Skeletal muscle cell (primary cell): ENCODE data around the gene GATA2.

Experiments used
- DNase-seq: peaks from one replicate; pipeline ENCODE4 v3.0.0-alpha.2; 2010; ENCODE audit warnings: low read depth
- H3K4me3 ChIP-seq: 2 replicates; pipeline ENCODE4 v1.5.1; 2011; ENCODE audit warnings: low read depth, mild to moderate bottlenecking, control low read depth, low read length, moderate library complexity

The GATA2 gene

DNA sequence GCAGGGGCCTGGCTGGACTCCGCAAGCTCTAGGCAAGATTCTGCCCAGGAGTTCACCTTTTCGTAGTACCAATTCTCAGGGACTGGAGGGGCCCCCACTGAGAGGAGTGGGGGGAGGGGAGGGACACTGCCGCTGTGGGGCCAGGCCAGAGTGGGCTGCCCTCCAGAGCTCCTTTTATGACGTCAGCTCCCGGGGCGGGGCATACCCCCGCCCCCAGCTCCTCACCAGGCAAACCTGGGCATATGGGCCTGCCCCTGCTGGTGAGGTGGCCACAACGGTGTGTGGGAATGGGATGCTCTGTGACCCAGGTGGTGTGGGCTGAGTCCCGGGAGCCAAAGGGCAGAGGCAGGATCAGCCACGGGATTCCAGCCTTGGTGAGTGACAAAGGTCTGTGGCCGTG lies 29.6 kb downstream of the GATA2 start:
- no peak for DNase-seq
- H3K4me3 ChIP-seq = no peak overlapping the region

DNA sequence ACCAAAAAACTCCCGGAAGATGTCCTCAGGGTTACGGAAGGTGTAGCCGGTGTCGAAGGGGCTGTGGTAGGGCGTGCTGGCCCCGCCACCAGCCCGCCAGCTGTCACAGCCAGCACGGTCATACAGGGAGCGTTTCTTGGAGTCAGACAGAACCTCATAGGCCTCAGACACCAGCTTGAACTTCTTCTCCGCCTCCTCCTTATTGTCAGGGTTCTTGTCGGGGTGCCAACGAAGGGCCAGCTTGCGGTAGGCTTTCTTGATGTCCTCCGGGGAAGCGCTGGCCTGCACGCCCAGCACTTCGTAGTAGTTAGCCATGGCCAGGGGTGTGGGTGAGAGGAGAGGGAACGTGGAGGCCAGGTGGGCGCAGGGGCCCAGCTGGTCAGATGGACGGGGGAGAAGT lies 30.1 kb downstream of the GATA2 start:
- no peak overlapping the region for H3K4me3 ChIP-seq
- DNase-seq = no peak

DNA sequence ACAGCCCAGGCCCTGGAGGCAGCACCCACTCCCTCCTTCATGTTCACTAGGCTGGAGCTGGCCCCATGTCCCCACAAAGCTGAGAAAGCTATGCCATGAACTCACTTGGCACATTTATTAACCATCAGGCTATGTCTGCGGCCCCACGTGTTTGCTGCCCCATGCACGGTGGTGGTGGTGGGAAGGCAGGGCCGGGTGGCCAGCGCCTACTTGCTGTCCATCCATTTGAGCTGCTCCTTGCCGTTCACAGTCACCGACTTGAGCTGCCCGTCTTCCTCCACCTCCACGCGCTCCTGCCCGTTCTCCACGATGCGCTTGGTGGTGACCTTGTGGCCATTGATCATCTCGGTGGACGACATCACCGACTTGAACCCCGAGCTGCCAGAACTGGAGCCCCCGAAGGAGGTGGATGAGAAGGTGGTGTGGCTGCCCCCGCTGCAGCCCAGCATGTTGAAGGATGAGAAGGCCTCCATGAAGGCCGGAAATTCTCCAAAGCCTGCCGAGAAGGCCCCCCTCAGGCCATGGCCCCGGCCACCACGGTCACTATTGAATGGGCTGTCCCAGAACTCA lies 30.6 kb downstream of the GATA2 start:
- DNase-seq = no peak

DNA sequence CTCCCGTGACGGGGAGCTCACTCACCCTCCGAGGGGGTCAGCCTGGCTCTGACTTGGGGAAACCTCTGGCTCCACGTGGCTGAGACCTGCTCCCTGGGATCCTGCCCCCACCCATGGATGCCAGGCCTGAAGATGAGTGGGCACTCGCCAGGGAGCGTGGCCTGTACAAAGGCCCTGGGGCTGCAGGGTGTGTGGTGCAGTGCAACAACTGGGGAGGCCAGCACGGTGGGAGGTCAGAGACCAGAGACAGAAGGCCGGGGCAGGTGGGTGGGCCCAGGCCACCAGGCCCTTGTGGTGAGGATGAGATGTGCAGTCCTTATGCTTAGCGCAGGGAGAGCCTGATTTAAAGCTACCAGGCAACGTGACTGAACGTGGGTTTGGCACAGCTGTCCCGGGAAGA lies 31.3 kb downstream of the GATA2 start:
- no peak for DNase-seq
- H3K4me3 ChIP-seq = no peak overlapping the region

More for the DNA sequence above, 30.6 kb downstream of the GATA2 start:
- no peak overlapping the region for H3K4me3 ChIP-seq

DNA sequence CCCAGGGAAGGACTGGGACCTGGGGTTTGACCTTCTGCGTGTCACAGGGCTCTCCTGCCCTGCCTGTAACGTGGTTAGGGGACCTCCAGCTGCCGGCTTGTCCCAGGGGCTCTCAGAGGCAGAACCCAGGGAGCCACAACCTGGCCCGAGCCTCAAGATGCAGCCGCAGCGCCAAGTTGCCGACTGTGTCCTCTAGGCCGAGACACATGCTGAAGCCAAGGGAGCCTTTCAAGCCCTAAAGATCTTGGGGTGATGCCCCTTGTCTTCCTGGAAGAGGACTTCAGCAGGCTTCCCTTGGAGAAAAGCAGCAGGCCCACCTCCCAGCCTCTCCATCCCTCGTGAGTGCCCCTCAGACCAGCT lies 33.6 kb downstream of the GATA2 start:
- DNase-seq = no peak

DNA sequence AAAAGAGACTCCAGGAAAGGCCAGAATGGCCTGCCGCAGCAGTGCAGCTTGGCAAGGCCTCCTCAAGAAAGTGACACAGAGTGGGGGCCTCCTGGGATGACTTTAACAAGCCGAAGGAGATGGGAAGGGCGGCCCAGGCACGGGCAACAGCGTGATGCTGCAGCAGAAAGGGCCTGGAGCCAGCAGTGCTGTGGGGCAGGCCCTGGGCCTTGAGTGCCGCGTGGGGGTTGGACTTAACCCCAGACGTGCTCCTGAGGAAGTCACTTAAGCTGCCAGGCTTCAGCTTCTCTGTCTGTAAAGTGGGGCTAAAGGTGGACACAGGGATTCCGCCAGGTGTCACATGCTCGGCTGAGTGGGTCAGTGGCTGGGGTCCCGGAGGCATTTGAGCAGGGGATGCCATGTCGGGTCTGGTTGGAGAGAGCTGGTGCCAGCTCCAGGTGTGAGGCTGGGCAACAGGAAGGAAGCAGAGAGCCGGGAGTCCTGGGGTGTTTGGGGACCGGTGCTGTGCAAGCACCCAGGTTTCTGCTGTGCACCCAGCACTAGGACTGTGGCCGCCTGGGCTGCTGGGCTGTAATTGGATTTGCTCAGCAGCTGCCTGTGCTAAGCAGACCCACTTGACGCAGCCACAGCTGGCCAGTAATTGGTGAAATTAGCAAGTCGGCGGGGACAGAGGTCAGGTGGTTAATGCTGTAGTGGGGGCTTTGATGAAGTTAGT lies 34.1 kb downstream of the GATA2 start:
- DNase-seq = no peak
- H3K4me3 ChIP-seq = no peak overlapping the region

More for the DNA sequence above, 33.6 kb downstream of the GATA2 start:
- H3K4me3 ChIP-seq = no peak overlapping the region

DNA sequence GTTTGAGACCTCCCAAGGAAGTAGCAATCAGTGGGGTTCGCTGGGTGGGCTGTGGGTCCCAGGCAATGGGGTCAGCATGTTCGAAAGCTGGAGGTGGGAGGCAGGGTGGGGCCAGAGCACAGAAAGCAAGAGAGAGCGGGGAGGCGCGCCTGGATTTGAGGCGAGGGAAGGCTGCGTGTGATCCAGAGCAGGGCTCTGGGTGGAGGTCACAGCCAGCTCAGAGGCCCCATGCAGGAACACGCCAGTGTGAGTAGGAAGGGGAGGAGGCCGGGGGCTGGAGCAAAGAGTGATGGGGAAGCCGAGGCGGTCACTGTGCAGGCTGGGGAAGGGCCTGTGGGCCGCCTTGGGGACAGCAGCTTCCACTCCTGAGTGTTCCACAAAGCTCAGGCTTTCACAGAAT lies 35.1 kb downstream of the GATA2 start:
- DNase-seq = no peak
- H3K4me3 ChIP-seq = no peak overlapping the region

DNA sequence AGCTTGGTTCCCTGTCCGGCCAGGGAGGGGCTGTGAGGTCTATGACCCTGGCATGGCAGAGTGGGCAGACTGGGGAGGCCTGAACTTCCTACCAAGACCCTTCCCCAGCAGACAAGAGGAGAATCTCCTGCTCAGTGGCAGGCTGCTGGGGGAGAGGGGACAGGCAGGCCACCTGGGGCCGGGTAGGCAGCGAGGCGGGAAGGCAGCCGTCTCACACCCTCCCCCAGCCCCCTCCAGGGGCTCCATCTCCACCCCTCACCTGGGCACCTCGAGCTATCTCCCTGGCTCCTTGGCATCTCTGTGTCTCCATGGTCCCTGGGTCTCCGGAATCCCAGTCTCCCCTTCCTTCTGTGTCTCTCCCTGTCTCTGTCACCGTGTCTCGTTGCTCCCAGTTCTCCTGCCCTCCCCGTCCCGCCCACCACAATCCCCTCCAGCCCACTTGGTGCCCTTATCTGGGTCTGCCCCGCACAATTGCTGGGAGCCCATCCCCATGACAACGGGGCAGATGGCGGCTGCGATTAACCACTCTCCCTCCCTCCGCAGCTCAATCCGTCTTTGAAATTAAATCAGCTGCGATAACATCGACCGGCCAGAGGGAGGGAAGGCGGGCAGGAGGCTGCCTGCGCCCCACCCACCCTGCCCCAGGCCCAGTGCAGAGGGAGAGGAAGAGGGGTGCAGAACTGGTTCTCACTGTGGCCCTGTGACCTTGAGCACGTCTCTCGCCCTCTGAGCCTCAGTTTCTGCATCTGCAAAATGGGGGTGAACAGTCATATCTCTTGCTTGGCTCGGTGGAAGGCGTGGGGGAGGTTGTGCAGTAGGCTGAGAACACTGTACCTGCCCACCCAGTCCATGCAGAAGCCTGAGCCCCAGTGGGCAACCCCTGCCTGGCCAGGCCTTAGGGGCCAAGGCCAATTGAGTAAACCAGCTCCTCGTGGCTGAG lies 36.0 kb downstream of the GATA2 start:
- no peak overlapping the region for H3K4me3 ChIP-seq
- DNase-seq = no peak

DNA sequence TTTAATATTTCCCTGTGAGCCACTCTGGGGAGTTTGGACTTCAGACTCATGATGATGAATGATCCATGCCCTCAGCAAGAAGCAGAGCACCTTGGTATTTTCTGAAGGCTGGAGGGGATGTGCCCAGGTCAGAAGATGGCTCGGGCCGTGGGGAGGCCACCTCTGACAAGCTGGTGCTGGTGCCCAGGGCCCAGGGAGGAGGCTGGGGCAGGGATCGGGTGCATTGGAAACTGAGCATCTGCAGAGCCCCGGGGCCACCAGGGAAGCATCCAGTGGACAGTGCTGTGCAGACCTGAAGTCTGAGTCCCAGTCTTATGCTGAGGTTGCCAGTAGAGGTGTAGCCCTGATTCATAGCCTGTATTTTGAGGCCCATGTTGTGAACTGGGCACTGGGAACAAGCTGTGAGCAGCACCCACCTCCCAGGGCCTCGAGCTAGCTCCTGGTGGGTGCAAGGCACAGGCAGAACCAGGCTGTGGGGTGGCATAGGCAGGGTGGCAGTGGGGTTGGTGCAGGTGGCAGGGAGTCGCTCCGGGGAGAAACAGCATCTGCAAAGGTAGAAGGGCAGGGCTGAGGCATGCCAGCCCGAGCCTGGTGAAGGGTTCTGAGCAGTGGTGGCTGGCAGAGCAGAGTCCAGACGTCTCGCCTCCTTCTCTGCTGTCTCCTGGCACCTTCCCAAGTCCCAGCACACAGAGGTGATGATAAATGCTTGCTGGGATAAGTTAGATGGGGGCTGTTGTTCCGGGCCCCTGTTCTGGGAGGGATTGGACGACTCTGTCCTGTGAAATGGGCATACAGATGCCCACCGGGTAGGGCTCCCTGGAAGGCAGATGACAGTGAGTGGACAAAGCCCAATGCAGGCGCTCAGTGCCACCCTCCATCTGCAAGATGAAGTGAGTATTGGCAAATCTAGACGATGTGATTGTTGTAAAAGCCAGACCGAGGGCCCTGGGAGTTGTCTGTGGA lies 36.9 kb downstream of the GATA2 start:
- H3K4me3 ChIP-seq = no peak overlapping the region
- no peak for DNase-seq

DNA sequence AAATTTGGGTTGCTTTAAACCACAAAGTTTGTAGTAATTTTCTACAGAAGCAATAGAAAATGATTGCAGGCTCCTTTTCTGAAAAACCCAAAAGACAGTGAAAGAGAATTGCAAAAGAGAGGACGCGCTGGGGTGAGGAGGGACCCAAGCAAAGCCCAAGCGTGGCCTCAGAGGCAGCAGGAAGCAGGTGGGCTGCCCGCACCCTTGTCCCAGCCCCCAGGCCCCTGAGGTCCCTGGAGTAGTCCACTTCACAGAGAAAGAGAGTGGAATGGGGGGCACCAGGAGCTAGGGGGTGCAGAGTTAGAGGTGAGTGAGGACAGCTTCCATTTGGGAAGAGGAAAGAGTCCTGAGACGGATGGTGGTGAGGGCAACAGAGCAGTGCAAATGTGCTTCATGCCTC lies 37.9 kb downstream of the GATA2 start:
- no peak for DNase-seq
- H3K4me3 ChIP-seq = no peak overlapping the region

DNA sequence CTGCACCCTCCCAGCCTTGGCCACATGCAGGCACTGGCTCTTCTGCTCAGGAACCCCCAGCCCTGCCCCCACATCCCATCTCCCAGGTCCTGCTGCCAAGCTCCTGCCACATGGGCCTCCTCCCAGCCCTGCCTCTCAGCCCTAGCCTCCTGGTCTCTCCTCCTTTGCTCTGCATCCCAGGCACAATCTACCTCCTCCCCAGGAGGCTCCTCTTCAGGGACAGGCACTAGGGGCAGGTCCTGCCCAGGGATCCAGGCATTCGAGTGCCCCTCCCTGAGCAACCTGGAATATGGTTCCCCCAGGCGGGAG lies 38.7 kb downstream of the GATA2 start:
- no peak overlapping the region for H3K4me3 ChIP-seq
- DNase-seq = no peak

DNA sequence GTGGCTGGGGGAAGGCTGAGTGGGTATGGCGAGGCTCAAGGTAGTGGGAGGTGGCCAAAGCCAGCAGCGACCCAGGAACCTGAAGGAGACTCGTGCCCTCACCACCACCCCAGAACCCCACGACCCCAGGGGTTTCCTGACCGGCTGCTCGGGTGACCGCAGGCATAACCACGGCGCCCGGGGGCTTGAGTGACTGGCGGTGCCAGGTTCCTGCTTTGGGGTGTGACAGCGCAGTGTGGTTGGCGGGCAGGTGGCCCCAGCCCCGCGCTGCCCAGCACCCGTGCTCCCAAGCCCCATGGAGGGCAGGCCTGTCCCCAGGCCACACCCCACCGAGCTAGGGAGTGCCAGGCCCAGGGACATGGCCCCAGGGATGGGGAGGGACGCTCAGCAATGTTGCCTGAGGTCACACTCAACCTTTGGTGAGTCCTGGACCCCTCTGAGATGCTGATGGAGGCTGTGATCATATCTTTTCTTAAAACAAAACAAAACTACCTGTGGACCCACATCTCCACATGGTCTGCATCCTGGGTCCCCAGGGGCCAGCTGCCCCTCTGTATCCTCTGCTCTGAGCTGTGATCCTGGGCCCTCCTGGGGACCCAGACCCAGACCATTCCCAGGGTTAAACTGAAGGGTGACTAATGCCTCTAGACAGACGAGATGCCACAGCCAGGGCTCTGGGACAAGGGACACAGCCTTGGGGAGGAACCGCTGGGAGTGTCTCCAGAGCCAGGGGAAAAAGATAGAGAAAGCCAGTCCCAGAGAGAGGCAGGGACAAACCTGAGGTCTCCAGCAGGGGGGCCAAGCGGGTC lies 39.3 kb downstream of the GATA2 start:
- no peak overlapping the region for H3K4me3 ChIP-seq
- DNase-seq = no peak

DNA sequence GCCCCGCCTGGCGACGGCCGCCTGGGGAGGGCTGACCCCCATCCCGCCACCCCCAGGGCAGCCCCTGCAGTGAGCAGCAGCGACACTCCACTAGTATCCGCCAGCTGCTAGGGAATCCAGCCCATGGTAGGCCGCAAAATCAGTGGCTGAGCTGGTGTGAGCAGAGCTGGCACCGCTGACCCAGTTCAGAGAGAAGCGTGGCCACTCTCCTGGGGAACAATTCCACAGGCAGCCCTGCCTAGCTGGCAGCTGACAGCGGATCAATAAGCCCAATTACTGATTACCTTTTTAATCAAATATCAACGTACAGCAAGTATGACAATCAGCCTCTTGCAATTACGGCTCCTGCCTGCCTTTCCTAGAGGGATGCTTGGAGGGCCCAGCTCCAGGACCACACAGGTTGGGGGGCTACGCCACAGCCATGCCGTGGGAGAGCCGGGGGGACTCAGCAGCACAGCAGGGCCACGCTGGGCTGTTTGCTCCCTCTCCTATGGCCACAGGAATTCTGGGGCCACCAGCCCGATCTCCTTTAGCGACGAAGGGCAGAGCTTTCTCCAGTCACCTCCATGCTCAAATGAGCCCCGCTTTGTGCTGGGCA lies 40.2 kb downstream of the GATA2 start:
- no peak overlapping the region for H3K4me3 ChIP-seq
- no peak for DNase-seq

DNA sequence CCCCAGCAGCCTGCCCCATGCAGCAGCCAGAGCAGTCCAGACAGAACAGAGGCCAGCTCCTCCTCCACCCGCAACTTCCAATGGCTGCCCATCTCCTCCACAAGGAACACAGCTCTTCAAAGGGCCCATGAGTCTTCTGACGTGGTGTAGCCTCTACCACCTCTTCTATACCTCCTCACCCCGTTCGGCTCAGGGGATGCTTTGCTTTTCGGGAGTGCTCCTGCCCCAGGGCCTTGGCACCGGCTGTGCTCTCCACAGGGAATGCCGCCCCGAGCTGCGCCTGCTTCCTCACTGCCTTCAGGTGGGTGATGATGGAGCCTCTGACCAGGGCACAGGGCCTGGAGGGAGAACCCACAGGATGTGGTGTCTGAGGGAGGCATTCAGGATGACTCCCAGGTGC lies 40.9 kb downstream of the GATA2 start:
- no peak overlapping the region for H3K4me3 ChIP-seq
- no peak for DNase-seq

DNA sequence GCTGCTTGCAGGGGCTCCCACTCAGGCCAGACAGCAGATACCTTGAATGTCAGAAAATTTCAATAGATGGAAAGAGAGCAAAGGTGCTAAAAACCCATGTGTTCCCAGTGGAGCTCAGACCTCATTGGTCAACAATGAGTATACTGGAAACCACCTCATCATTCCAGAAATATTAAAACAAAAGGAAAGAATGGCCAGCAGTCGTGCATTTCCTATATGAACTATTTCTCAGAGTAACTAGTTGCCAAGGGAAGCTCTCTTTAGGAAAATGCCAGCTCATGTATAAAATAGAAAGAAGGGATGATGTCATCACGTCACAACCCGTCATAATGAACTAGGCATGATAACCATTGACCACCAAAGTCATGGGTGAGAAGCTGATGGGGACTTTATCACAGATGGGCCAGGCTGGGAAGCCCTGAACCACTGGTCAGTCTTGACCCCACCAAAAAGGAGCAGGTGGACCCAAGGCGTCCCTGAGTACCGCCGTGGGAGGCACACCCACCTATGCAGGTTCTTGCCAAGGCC lies 43.8 kb downstream of the GATA2 start:
- DNase-seq = no peak
- H3K4me3 ChIP-seq = no peak overlapping the region

DNA sequence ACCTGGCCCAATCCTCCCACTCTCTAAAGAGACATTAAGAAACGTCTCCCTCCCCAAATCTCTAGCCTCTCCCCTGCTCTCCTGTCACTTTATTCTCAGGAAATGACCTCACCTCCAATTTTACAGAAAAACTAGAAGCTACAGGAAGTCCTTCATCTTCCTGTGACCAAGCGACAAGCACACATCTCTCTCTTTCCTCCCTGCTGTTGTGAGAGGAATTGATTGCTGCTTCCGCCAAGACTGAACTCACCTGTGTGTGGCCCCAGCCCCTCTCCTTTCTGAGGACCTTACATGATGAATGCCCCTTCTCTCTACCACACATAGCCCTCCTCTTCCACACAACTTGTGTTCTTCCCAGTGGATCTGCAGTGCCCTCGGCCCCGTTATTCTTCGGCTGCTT lies 44.5 kb downstream of the GATA2 start:
- DNase-seq = no peak
- H3K4me3 ChIP-seq = no peak overlapping the region

DNA sequence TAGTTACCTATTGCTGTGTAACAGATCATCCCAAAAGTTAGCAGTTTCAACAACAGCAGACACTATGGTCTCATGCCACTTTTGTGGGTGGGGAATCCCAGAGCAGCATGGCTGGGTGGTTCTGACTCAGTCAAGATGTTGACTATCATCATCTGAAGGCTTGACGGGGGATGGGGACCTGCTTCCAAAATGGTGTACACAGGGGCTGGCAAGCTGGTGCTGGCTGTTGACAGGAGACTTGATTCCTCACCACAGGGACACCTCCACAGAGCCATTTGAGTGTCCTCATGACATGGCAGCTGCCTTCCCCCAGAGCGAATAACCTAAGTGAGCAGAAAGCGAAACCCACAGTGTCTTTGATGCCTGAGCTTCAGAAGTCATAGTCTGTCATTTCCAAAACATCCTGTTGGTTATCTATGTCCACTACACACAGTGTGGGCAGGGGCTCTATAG lies 45.4 kb downstream of the GATA2 start:
- H3K4me3 ChIP-seq = no peak overlapping the region
- DNase-seq = no peak

DNA sequence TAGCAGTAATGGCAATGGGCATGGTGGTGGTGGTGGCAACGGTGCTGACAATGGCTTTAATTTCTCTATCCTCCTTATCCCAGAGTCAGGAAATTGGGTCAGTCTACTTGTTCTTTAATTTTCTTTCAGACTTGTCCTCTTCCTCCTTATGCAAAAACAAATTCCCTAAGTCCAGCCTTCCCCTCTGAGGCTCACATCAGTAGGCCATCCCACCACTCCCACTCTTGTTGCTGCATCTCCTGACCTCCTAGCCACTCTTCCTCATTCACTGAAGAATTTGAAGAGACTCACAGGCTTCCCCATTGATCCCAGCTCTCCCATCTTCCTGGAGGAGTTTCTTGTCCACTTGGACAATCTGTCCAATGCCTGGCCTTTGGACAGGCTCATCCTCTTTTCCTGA lies 46.2 kb downstream of the GATA2 start:
- DNase-seq = no peak
- no peak overlapping the region for H3K4me3 ChIP-seq
